ENCODE measurements around the gene TMEM238. TPM values are rescaled to one million over a fixed set of nuclear protein-coding genes. Genes with fewer than 3 reads are reported as not detected.

TMEM238 gene
- total and polyA plus RNA-seq, 7 donors: 0.54 to 1.7 (median 0.90) TPM; not detected in 2

DNA sequence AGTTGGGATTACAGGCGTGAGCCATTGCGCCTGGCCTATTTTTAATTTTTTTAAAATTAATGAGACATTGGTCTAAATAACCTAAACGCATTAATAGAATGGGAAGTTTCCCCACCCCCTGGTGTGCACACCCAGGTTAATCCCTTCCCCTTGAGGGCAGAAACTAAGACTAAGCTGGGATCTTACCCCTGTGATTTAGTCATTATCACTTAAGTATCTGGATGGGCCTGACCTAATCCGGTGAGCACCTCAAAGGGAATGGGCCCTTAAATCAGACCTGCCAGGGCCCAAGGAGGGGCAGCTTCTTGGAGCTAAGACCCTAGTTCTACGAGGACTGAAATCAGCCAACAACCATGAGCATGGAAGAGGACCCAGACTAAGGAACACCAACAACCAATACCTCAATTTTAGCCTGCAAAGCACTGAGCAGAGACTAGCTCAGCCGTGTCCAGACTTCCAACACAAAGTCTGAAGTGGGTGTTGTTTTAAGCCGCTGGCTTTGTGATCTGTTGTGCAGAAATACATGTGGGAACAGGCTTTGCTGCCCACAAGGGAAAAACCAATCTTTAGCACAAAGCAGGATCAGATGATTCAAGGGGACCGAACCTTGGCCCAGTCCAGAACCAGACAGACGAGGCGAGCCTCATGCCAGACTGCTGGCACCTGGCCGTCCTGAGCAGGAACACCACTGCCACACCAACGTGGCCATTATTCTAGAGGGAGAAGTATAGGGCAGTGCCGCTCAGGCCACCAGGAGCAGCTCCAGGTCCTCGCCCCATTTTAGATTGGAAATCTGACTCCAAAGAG is 16.4 kb upstream of the TMEM238 start:
- Histone ChIP-seq H3K27ac (no peak overlapping the region), H3K36me3 (peaks cover 25 to 49% (median 32%) of the 10 kb centered on the region in 4 donors), H3K27me3 (no peaks in the 10 kb centered on the region), H3K4me1 (peaks cover 0 to 2% (median 2%) of the 10 kb centered on the region in 4 donors), H3K4me3 (no peak overlapping the region), H3K9me3 (no peaks in the 10 kb centered on the region)
- 89% methylated on average over 14 of the region's 14 CpGs for WGBS, 2 donors
- no peak for DNase-seq
- TF ChIP-seq POLR2AphosphoS5 (IDR thresholded peaks at IDR 0.05): no peak
- TF ChIP-seq, protein P1, sequence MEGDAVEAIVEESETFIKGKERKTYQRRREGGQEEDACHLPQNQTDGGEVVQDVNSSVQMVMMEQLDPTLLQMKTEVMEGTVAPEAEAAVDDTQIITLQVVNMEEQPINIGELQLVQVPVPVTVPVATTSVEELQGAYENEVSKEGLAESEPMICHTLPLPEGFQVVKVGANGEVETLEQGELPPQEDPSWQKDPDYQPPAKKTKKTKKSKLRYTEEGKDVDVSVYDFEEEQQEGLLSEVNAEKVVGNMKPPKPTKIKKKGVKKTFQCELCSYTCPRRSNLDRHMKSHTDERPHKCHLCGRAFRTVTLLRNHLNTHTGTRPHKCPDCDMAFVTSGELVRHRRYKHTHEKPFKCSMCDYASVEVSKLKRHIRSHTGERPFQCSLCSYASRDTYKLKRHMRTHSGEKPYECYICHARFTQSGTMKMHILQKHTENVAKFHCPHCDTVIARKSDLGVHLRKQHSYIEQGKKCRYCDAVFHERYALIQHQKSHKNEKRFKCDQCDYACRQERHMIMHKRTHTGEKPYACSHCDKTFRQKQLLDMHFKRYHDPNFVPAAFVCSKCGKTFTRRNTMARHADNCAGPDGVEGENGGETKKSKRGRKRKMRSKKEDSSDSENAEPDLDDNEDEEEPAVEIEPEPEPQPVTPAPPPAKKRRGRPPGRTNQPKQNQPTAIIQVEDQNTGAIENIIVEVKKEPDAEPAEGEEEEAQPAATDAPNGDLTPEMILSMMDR (IDR thresholded peaks at IDR 0.05): no peak
- TF ChIP-seq EP300 (IDR thresholded peaks at IDR 0.05): no peak
- TF ChIP-seq POLR2A (IDR thresholded peaks at IDR 0.05): no peak
- intact Hi-C loops (cut with DNase I): loop anchor here (10.0 kb wide), 1 partner anchor 104 kb away; no protein-coding TSS in a partner anchor

DNA sequence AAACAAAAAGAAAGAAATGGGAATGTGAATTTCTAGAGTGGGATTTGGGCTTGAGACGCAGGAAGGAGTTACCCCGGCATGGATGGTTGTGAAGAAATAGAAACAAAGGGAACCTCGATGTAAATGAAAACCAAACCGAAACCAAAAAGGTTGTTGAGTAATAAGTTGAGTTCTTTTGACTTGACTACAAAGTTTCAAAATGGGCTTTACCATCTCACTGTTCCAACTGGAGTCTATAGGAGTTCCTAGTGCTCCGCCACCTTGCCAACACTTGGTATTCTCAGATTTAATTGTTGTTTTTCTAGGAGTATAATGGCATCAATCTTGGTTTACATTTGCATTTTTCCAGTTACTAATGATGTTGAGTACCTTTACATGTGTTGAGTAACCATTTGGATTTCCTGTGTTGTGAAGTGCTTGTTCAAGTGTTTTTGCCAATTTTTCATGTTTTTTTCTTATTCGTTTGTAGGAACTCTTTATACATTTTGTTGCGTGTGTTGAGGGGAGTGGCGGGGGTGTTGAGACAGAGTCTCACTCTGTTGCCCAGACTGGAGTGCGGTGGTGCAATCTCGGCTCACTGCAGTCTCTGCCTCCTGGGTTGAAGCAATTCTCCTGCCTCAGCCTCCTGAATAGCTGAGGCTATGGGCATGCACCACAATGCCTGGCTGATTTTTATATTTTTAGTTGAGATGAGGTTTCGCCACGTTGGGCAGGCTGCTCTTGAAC is 14.3 kb upstream of the TMEM238 start:
- 82% methylated on average over 12 of the region's 12 CpGs for WGBS, 2 donors
- Histone ChIP-seq H3K4me1 (no peaks in the 10 kb centered on the region), H3K9me3 (no peaks in the 10 kb centered on the region), H3K27me3 (no peaks in the 10 kb centered on the region), H3K36me3 (peaks cover 17 to 36% (median 24%) of the 10 kb centered on the region in 4 donors), H3K4me3 (no peak overlapping the region), H3K27ac (no peak overlapping the region)
- intact Hi-C loops (cut with DNase I): no loop called here
- TF ChIP-seq EP300 (IDR thresholded peaks at IDR 0.05): no peak
- TF ChIP-seq POLR2A (IDR thresholded peaks at IDR 0.05): no peak
- TF ChIP-seq, protein P1 (IDR thresholded peaks at IDR 0.05): no peak
- TF ChIP-seq POLR2AphosphoS5 (IDR thresholded peaks at IDR 0.05): no peak
- DNase-seq: no peak

DNA sequence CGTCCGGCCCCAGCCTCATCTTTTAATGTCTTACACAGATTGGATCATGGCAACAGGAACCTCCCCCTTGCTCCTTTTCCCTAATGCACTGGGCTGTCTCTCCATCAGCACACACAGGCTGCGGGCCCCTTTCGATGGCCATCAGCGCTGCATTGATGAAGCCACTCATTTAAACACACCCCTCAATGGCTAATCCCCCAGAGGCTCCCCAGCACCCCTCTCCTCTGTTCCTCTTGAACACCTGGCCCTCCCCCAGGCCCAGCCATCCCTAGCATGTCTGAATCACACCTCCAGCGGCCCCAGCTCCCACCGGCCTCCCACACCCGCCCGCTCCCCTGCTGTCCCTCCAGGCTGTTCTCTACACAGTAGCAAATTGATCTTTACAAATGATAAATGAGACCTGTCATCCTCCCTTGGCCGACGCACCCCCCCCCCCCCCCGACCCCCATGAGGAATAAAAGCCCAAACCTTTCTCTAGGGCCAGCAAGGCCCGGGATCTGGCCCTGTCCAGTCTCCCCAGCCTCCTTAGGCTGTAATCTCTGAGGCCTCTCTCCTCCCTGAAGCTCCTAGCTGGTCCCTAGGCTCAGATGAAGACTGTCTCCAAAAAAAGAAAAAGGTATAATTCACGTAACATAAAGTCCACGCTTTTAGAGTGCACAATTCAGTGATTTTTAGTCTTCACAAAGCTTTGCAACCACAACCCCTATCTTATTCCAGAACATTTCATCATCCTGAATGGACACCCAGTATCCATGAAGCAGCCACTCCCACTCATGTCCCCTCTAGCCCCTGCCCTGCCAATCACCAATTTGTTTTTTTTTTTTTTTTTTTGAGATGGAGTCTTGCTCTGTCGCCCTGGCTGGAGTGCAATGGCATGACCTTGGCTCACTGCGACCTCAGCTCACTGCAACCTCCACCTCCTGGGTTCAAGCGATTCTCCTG is 9.0 kb upstream of the TMEM238 start:
- Histone ChIP-seq H3K4me1 (peaks cover 0 to 23% (median 20%) of the 10 kb centered on the region in 4 donors), H3K27me3 (no peaks in the 10 kb centered on the region), H3K27ac (no peak overlapping the region), H3K36me3 (peaks cover 9 to 30% (median 9%) of the 10 kb centered on the region in 4 donors), H3K9me3 (no peaks in the 10 kb centered on the region), H3K4me3 (no peak overlapping the region)
- TF ChIP-seq POLR2AphosphoS5 (IDR thresholded peaks at IDR 0.05): no peak
- TF ChIP-seq EP300 (IDR thresholded peaks at IDR 0.05): no peak
- TF ChIP-seq POLR2A (IDR thresholded peaks at IDR 0.05): no peak
- TF ChIP-seq, protein P1 (IDR thresholded peaks at IDR 0.05): no peak
- WGBS, 2 donors: 79 to 88% methylated on average over 18 of the region's 18 CpGs
- intact Hi-C loops (cut with DNase I): no loop called here
- DNase-seq: no peak

Data from sigmoid colon (tissue), 7 donors.